Adrenal gland (tissue), 5 donors: ENCODE data around the gene ITCH.

ENCODE experiments used
- POLR2A ChIP-seq, 2 donors: fragments of 450-650 bp; IDR thresholded peaks; one replicate each; pipeline ENCODE4 v1.6.1; 2017; ENCODE audit warnings: antibody characterized with exemption in 2 of 2, mild to moderate bottlenecking in 2 of 2, moderate library complexity in 1 of 2
- TF ChIP-seq, protein P1 (sequence below), 6 experiments: fragments of 450-650 bp in 4 of 6; fragments of 200-600 bp in 2 of 6; sonication (generic) in 1 of 6; IDR thresholded peaks; 1 replicate in 5 of 6; 2 replicates in 1 of 6; pipeline versions ENCODE4 v1.5.1 to v1.8.0; 2016 to 2021; ENCODE audit warnings: antibody characterized with exemption in 6 of 6, mild to moderate bottlenecking in 2 of 6, moderate library complexity in 1 of 6
- donor health status: DM: no; HTN: no; CAD: no.

DNA sequence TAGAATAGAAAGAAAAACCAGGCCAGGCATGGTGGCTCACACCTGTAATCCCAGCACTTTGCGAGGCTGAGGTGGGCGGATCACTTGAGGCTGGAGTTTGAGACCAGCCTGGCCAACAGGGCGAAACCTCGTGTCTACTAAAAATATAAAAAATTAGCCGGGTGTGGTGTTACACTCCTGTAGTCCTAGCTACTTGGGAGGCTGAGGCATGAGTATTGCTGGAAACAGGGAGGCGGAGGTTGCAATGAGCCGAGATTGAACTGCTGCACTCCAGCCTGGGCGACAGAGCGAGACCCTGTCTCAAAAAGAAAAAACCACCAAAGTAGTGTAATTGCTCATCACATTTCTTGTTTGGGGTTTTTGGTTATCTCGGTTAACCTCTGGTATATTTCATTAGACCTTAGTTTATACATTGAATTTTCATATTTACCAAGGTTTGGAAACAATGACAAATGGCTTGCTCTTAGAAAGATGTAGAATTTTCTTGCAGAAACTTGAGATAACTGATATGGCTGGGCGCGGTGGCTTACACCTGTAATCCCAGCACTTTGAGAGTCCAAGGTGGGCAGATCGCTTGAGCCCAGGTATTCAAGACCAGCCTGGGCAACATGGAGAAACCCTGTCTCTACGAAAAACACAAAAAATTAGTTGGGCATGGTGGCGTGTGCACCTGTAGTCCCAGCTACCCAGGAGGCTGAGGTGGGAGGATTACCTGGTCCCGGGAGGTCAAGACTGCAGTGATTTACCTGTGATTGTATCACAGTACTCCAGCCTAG is 14.2 kb downstream of the ITCH start:
- TF ChIP-seq, protein P1, sequence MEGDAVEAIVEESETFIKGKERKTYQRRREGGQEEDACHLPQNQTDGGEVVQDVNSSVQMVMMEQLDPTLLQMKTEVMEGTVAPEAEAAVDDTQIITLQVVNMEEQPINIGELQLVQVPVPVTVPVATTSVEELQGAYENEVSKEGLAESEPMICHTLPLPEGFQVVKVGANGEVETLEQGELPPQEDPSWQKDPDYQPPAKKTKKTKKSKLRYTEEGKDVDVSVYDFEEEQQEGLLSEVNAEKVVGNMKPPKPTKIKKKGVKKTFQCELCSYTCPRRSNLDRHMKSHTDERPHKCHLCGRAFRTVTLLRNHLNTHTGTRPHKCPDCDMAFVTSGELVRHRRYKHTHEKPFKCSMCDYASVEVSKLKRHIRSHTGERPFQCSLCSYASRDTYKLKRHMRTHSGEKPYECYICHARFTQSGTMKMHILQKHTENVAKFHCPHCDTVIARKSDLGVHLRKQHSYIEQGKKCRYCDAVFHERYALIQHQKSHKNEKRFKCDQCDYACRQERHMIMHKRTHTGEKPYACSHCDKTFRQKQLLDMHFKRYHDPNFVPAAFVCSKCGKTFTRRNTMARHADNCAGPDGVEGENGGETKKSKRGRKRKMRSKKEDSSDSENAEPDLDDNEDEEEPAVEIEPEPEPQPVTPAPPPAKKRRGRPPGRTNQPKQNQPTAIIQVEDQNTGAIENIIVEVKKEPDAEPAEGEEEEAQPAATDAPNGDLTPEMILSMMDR (IDR thresholded peaks at IDR 0.05): no peak
- TF ChIP-seq POLR2A (IDR thresholded peaks at IDR 0.05): no peak
